HG02642 (cell line): ENCODE measurements around the gene ZNF3.

Experiments
- ATAC-seq: cut with Tn5 transposase; IDR thresholded peaks from one replicate; pipeline ENCODE4 v1.9.1; 2021; ENCODE audit warnings: mild to moderate bottlenecking; ENCODE audit not compliant: unreplicated experiment, poor library complexity

ZNF3 gene

GRCh38 chr7:100089458-100090196, 8.1 kb upstream of the ZNF3 start:
- ATAC-seq: no peak

- peak; percentile 72 for ATAC-seq
Observed at GRCh38 chr7:100088621-100089457, 7.3 kb upstream of the ZNF3 start, which contains the start of gene COPS6. Gene COPS6 (plus strand): TSS chr7:100088969. CDS start chr7:100088991, 22 bp downstream.

- peak; percentile 5 for ATAC-seq
Observed at GRCh38 chr7:100088095-100088620, 6.6 kb upstream of the ZNF3 start.

DNA sequence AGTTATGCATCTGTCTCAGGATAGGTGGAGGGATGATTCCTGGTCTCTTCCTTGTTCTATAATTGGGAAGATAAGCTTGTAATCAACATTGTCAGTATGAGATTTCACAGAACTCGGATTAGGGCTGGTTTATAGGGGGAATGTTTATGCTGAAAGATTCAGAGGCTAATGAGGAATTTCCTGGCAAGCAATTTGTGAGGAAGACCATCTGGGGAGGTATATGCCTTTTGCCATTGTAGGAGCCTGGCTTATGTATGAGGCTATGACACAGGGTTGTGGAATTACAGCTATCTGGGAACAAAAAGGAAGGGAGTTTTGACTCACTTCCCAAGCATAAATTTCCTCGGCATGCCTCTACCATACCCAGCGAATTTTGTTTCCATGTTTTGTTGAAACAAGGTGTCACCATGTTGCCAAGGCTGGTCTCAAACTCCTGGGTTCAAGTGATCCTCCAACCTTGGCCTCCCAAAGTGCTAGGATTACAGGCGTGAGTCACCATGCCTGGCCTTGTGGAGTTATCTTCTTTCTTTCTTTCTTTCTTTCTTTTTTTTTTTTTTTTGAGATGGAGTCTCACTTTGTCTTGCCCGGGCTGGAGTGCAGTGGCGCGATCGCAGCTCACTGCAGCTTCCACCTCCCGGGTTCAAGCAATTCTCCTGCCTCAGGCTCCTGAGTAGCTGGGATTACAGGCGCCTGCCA, 5.7 kb upstream of the ZNF3 start:
- no peak for ATAC-seq

GRCh38 chr7:100085515-100085914, 4.0 kb upstream of the ZNF3 start:
- no peak for ATAC-seq

GRCh38 chr7:100082978-100083377, 1.5 kb upstream of the ZNF3 start:
- ATAC-seq: no peak

DNA sequence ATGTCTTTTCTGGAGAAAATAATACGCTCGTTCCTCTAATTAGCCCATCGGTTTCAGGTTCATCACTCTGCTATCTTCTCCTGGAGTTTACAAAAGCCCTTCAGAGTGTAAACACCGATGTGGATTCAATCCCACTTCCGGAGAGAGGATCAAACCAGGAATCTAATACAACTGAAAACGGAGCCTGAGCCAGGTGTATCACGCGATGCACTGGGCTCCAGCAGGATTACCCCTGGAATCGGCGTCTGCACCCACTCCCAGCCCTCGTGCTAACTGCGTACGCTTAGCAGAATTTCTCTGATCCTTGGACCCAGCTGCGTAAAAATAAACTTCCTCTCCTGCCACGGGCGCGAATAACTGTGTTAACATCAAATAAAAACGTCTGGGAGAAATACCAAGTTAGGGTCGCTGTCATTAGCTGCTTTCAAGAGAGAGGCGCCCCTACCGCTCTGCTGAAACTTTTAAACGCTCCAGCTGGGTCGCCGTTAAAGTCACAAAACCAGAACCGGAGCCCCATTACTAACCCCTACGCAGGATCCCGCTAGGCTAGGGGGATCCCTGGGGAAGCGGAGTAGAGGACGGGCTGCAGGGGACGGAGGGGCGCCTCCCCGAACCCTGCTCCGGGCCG, 502 bp downstream of the ZNF3 start:
- ATAC-seq: no peak

GRCh38 chr7:100079024-100079560, 2.4 kb downstream of the ZNF3 start:
- ATAC-seq: no peak

- ATAC-seq: no peak
Observed at GRCh38 chr7:100077205-100077604, 4.3 kb downstream of the ZNF3 start.

GRCh38 chr7:100075418-100075817, 6.1 kb downstream of the ZNF3 start:
- no peak for ATAC-seq

DNA sequence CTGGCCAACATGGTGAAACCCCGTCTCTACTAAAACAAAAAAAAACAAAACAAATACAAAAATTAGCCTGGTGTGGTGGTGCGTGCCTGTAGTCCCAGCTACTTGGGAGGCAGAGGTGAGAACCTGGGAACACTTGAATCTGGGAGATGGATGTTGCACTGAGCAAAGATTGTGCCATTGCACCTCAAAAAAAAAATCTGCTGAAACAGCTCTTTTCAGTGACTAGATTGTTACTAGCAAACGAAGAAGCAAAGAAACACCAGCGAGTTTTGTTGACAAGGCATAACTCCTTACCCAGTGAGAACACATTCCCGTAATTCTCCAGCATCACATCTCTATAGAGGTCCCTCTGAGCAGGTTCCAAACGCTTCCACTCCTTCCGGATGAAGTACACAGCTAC, 6.7 kb downstream of the ZNF3 start:
- ATAC-seq: no peak

DNA sequence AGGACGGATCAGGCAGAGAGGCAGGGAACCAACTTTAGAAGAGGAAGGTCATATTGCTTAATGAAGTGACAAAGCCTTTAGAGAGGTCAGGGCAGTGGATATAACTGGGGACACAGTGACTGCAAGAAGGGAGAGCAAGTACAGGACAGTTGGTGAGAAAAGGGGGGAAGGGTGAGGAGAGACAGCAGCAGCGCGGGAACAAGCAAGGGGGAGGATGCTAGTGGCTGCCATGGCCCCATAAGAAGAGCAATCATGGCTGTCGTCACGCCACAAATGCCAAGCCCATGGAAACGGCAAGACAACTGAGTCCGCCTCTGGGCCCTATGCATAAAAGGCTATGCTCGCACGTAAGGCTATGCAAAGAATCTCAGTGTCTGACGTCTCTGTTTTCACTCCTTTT, 9.1 kb downstream of the ZNF3 start:
- ATAC-seq: no peak

DNA sequence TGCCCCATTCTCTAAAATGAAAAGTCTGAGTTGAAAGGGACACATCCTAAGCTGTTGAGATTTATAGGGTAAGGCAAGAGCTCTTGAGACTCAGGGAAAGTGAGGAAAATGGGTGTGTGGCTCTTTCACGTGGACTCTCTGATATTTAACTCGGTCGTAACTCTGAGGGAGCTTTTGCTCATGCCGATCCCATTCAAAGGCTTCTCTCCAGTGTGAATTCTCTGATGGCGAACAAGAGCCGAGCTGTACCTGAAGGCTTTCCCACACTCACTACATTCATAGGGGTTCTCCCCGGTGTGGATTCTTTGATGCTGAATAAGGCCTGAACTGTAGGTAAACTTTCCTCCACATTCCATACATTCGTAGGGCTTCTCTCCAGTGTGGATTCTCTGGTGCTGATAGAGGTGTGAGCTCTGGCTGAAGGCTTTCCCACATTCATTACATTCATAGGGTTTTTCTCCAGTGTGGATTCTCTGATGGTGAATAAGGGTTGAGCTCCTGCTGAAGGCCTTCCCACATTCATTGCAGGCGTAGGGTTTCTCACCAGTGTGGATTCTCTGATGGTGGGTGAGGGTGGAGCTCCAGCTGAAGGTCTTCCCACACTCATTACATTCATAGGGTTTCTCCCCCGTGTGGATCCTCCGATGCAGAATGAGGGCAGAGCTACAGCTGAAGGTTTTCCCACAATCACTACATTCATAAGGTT, 10.4 kb downstream of the ZNF3 start:
- ATAC-seq: no peak

DNA sequence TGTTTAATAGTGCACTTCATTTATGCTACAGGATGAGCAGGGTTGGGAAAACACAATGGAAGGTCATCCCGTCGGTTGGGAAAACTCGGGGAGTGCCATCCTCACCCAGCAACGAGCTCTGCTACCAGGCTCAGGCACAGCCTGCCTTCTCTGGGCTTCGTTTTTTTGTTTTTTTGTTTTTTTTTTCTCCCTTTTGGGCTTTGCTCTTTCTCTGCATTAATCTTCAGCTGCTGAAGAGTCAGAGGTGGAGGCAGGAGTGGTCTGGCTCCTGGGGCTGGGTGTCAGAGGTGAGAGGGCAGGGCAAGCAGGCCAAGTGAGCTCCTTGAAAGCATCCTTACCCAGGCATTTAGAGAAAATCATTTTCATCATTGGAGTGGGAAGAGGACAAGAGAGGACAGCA, 11.5 kb downstream of the ZNF3 start:
- no peak for ATAC-seq

DNA sequence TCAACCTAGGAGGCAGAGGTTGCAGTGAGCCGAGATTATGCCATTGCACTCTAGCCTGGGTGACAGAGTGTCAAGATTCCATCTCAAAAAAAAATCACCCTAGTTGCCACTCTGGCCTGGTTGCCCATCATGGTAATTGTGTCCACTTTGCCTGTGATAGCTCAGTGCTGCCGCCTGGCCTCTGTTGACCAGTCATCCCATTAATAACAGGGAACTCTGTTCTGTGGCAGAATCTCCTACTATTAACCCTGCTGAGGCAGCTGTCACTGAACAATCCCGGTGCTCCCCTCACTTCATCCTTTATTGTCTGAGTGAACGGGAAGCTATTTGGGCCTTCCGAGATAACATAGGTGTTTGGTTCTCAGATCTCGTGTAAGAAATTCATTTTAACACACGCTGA, 14.6 kb downstream of the ZNF3 start:
- no peak for ATAC-seq

DNA sequence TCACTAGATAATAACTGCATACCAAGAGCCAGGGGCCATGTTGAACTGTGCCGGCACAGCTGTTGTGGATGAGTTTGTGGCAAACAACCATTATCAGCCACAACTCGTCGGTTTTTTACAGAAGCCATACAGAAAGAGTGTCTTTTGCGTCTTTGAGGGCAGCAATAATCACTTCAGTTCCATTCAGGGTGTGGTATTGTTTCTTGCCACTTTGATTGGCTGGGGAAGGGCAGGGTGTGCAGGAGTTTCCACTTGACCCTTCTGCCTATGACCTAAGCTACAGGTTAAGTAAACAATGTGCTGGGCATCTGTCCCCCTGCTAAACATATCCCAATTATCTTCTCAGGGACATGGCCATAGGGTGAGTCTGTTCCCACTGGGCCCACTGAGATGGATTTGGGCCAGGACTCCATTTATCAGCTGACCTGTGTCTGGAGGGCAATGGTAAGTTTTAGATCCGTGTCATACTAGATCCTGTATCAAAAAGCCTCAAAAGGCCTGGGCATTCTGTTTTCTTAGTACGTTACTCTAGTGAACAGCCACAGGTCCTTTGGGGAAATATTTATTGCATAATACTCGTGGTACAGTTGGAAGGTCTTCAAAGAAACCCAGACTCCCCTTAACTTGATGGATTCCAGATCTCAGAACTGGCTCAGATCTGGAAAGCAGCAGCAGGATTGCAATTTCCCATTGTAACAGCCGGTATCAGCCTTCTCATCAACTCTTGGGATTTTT, 15.9 kb downstream of the ZNF3 start:
- ATAC-seq: no peak

DNA sequence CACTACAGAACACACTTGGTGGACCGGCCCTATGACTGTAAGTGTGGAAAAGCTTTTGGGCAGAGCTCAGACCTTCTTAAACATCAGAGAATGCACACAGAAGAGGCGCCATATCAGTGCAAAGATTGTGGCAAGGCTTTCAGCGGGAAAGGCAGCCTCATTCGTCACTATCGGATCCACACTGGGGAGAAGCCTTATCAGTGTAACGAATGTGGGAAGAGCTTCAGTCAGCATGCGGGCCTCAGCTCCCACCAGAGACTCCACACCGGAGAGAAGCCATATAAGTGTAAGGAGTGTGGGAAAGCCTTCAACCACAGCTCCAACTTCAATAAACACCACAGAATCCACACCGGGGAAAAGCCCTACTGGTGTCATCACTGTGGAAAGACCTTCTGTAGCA, 17.4 kb downstream of the ZNF3 start:
- no peak for ATAC-seq

DNA sequence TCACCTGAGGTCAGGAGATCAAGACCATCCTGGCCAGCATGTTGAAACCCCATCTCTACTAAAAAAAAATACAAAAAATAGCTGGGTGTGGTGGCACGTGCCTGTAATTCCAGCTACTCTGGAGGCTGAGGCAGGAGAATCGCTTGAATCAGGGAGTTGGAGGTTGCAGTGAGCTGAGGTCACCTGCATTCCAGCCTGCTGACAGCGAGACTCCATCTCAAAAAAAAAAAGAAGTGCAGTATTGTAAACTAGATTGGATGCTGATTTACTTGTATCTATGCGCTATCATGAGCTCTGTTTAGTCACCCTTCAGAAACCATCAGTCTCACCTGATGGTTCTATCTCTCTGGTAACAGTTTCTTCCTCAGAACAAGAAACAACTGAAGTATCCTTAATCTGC, 18.1 kb downstream of the ZNF3 start:
- no peak for ATAC-seq
